ENCODE data around the gene MTHFD2L.

Gene MTHFD2L

DNA sequence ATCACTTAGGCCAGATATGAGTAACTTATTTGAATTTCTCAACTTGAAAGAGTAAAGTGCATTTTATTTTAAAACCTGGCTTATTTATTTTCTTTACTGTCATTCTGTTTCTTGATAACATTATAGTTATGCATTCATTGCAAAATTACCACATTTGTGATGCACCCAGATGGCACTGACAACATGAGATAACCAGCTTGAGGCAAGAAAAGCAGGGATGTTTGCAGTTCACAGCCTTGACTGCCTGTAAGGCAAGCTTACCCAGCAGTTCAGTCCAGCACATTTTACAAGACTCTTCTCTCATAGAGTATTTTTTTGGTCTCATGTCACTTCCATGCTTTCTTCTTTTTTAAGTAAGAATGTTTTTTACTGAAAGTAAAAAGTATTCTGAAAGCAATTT is 125.0 kb downstream of the MTHFD2L start:
- TF ChIP-seq, protein P1, sequence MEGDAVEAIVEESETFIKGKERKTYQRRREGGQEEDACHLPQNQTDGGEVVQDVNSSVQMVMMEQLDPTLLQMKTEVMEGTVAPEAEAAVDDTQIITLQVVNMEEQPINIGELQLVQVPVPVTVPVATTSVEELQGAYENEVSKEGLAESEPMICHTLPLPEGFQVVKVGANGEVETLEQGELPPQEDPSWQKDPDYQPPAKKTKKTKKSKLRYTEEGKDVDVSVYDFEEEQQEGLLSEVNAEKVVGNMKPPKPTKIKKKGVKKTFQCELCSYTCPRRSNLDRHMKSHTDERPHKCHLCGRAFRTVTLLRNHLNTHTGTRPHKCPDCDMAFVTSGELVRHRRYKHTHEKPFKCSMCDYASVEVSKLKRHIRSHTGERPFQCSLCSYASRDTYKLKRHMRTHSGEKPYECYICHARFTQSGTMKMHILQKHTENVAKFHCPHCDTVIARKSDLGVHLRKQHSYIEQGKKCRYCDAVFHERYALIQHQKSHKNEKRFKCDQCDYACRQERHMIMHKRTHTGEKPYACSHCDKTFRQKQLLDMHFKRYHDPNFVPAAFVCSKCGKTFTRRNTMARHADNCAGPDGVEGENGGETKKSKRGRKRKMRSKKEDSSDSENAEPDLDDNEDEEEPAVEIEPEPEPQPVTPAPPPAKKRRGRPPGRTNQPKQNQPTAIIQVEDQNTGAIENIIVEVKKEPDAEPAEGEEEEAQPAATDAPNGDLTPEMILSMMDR (IDR thresholded peaks at IDR 0.05; ENCODE audit: low read length, missing control alignments), result no peak

DNA sequence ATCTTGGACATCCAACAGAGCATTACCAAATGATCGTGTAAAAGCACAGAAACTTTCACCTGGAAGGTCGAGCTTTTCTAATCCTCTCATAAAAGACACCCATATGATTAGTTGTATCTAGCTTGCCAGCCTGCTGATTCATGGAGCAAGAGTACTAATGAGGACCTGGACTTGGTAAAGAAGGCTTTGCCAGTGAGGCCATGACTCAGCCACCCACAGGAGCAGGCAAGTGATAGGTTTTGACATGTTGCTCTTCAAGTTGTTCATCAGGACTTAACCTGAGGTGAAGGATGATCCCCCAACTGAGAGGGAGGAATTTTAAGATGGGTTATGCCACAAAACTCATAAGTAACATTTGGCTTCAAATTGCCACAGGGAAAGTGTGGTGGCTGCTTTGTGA is 125.7 kb downstream of the MTHFD2L start:
- DNase-seq (ENCODE audit: low read depth), result peak; percentile 30
- TF ChIP-seq, protein P1 (IDR thresholded peaks at IDR 0.05; ENCODE audit: low read length, missing control alignments), result no peak
- no peak overlapping the region for H3K4me3 ChIP-seq (replicated peaks; ENCODE audit: low read depth, low read length)

More for the DNA sequence above, 125.0 kb downstream of the MTHFD2L start:
- no peak overlapping the region for H3K4me3 ChIP-seq (replicated peaks; ENCODE audit: low read depth, low read length)
- no peak for DNase-seq (ENCODE audit: low read depth)

DNA sequence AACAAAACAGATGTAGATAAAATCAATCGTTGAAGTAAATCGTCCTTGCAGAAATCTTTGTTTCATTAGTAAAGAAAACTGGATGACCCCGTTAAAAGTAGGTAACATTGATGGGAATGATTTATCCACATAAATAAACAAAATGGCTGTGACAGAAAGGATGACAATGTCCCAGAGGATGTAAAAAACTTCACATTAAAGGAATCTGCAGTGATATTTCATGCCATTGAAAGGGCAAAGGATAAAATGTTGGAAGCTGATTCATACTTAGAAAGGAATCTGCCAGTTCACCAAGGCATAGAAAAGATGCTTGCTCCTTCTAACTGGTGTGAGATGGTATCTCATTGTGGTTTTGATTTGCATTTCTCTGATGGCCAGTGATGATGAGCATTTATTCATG is 126.1 kb downstream of the MTHFD2L start:
- DNase-seq (ENCODE audit: low read depth), result peak; percentile 45
- TF ChIP-seq, protein P1 (IDR thresholded peaks at IDR 0.05; ENCODE audit: low read length, missing control alignments), result no peak
- H3K4me3 ChIP-seq (replicated peaks; ENCODE audit: low read depth, low read length), result no peak overlapping the region

- TF ChIP-seq, protein P1 (IDR thresholded peaks at IDR 0.05; ENCODE audit: low read length, missing control alignments), result no peak
- no peak overlapping the region for H3K4me3 ChIP-seq (replicated peaks; ENCODE audit: low read depth, low read length)
- DNase-seq (ENCODE audit: low read depth), result no peak
Observed at GRCh38 chr4:74287164-74287563, 129.2 kb downstream of the MTHFD2L start.

GRCh38 chr4:74287791-74288190 is 129.9 kb downstream of the MTHFD2L start:
- TF ChIP-seq, protein P1 (IDR thresholded peaks at IDR 0.05; ENCODE audit: low read length, missing control alignments), result no peak
- H3K4me3 ChIP-seq (replicated peaks; ENCODE audit: low read depth, low read length), result no peak overlapping the region
- DNase-seq (ENCODE audit: low read depth), result no peak

- DNase-seq (ENCODE audit: low read depth), result no peak
- no peak overlapping the region for H3K4me3 ChIP-seq (replicated peaks; ENCODE audit: low read depth, low read length)
- TF ChIP-seq, protein P1 (IDR thresholded peaks at IDR 0.05; ENCODE audit: low read length, missing control alignments), result no peak
Observed at GRCh38 chr4:74291471-74291870, 133.6 kb downstream of the MTHFD2L start.

- TF ChIP-seq, protein P1 (IDR thresholded peaks at IDR 0.05; ENCODE audit: low read length, missing control alignments), result no peak
- no peak overlapping the region for H3K4me3 ChIP-seq (replicated peaks; ENCODE audit: low read depth, low read length)
- no peak for DNase-seq (ENCODE audit: low read depth)
Observed at GRCh38 chr4:74292111-74292870, 134.4 kb downstream of the MTHFD2L start.

Measured in fibroblast of pulmonary artery (primary cell).